ENCODE results near the gene VPS35L. TPM values are rescaled to one million over a fixed set of nuclear protein-coding genes. Genes with fewer than 3 reads are reported as not detected.

Gene VPS35L
- total and polyA plus RNA-seq, 10 of the 15 experiments (the other 5 are each of a cell fraction or from before 2014, with no cell fraction given), result 14.9 to 44.1 (median 26.3) TPM

- peaks cover 0 to 2% of the 10 kb centered on the region in 2 experiments; a peak in 2 of 4 replicates for H3K36me3 ChIP-seq (ENCODE audit: control insufficient read depth in 2 of 2, insufficient read depth in 2 of 2, low read length in 1 of 2)
- RAD21 ChIA-PET (ENCODE audit: unreplicated experiment), result no interaction called here
- no TSS peak for BruUV-seq (replicated peaks)
- no peak overlapping the region for H3K9ac ChIP-seq (ENCODE audit: control insufficient read depth, insufficient read depth, low read length)
- H3K79me2 ChIP-seq (ENCODE audit: control insufficient read depth, insufficient read depth, low read length), result no peaks in the 10 kb centered on the region
- 100% methylated on average over 3 of the region's 4 CpGs for WGBS (ENCODE audit: insufficient coverage, insufficient replicate concordance, low lambda C conversion rate, missing lambda C conversion rate)
- H3K9me3 ChIP-seq (replicated peaks; ENCODE audit: control insufficient read depth, insufficient read depth, low read length), result no peaks in the 10 kb centered on the region
- no peak for TF ChIP-seq SMAD5 (IDR thresholded peaks at IDR 0.05; ENCODE audit: low read depth)
- no peak for TF ChIP-seq TBL1XR1 (IDR thresholded peaks at IDR 0.05; ENCODE audit: low read depth, low read length)
- no peak for TF ChIP-seq IKZF1 (conservative IDR thresholded peaks at IDR 0.05)
- TF ChIP-seq SIN3A (IDR thresholded peaks at IDR 0.05; ENCODE audit: low read depth, low read length), result no peak
- no peak for TF ChIP-seq ASH2L (IDR thresholded peaks at IDR 0.05; ENCODE audit: borderline replicate concordance, low read depth)
- TF ChIP-seq TAF1 (IDR thresholded peaks at IDR 0.05; ENCODE audit: borderline replicate concordance, low read depth, low read length), result no peak
- TF ChIP-seq ESRRA (IDR thresholded peaks at IDR 0.05; ENCODE audit: low read length), result no peak
- TF ChIP-seq MAX (IDR thresholded peaks at IDR 0.05; ENCODE audit: low read depth, low read length), result no peak
- no peak for TF ChIP-seq PML (IDR thresholded peaks at IDR 0.05; ENCODE audit: low read length)
- TF ChIP-seq, protein P1, sequence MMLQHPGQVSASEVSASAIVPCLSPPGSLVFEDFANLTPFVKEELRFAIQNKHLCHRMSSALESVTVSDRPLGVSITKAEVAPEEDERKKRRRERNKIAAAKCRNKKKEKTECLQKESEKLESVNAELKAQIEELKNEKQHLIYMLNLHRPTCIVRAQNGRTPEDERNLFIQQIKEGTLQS (IDR thresholded peaks at IDR 0.05; ENCODE audit: borderline replicate concordance, extremely low read depth, low read depth, low read length), result no peak
- no peak for TF ChIP-seq SP1 (IDR thresholded peaks at IDR 0.05; ENCODE audit: low read depth, low read length)
- no peak for TF ChIP-seq MTA2 (IDR thresholded peaks at IDR 0.05; ENCODE audit: low read depth)
- TF ChIP-seq, protein P2, sequence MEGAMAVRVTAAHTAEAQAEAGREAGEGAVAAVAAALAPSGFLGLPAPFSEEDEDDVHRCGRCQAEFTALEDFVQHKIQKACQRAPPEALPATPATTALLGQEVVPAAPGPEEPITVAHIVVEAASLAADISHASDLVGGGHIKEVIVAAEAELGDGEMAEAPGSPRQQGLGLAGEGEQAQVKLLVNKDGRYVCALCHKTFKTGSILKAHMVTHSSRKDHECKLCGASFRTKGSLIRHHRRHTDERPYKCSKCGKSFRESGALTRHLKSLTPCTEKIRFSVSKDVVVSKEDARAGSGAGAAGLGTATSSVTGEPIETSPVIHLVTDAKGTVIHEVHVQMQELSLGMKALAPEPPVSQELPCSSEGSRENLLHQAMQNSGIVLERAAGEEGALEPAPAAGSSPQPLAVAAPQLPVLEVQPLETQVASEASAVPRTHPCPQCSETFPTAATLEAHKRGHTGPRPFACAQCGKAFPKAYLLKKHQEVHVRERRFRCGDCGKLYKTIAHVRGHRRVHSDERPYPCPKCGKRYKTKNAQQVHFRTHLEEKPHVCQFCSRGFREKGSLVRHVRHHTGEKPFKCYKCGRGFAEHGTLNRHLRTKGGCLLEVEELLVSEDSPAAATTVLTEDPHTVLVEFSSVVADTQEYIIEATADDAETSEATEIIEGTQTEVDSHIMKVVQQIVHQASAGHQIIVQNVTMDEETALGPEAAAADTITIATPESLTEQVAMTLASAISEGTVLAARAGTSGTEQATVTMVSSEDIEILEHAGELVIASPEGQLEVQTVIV (IDR thresholded peaks at IDR 0.05; ENCODE audit: borderline replicate concordance, partially characterized antibody), result no peak
- no peak for TF ChIP-seq NRF1 (conservative IDR thresholded peaks at IDR 0.05; ENCODE audit: low read depth, low read length)
- no peak for TF ChIP-seq RB1 (IDR thresholded peaks at IDR 0.05; ENCODE audit: borderline replicate concordance)
- no peak for TF ChIP-seq BHLHE40 (IDR thresholded peaks at IDR 0.05; ENCODE audit: borderline replicate concordance in 1 of 2, low read depth in 2 of 2, low read length in 1 of 2)
- TF ChIP-seq IKZF2 (IDR thresholded peaks at IDR 0.05), result no peak
- TF ChIP-seq, protein P3, sequence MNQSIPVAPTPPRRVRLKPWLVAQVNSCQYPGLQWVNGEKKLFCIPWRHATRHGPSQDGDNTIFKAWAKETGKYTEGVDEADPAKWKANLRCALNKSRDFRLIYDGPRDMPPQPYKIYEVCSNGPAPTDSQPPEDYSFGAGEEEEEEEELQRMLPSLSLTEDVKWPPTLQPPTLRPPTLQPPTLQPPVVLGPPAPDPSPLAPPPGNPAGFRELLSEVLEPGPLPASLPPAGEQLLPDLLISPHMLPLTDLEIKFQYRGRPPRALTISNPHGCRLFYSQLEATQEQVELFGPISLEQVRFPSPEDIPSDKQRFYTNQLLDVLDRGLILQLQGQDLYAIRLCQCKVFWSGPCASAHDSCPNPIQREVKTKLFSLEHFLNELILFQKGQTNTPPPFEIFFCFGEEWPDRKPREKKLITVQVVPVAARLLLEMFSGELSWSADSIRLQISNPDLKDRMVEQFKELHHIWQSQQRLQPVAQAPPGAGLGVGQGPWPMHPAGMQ (IDR thresholded peaks at IDR 0.05; ENCODE audit: borderline replicate concordance), result no peak
- TF ChIP-seq ZNF217 (IDR thresholded peaks at IDR 0.05), result no peak
- TF ChIP-seq CTCF (IDR thresholded peaks at IDR 0.05 in 2 of 3, conservative IDR thresholded peaks at IDR 0.05 in 1 of 3; ENCODE audit: control insufficient read depth in 2 of 3, extremely low read depth in 1 of 3, insufficient read depth in 1 of 3, low read depth in 3 of 3, low read length in 3 of 3), result no peak
- H3K4me2 ChIP-seq (ENCODE audit: control insufficient read depth, insufficient read depth), result no peak overlapping the region
- no peak for DNase-seq (ENCODE audit: low read depth, low spot score)
- no peaks in the 10 kb centered on the region for H3K4me1 ChIP-seq (ENCODE audit: control insufficient read depth, insufficient read depth, low read length)
- SMC1A ChIA-PET (ENCODE audit: uncharacterized antibody, unreplicated experiment), result no interaction called here
- no peak for FAIRE-seq
- H3K27ac ChIP-seq (ENCODE audit: control insufficient read depth, insufficient read depth), result no peak overlapping the region
- H4K20me1 ChIP-seq (ENCODE audit: control insufficient read depth, insufficient read depth), result no peaks in the 10 kb centered on the region
- H2AFZ ChIP-seq (ENCODE audit: control insufficient read depth, low read depth, low read length), result no peak overlapping the region
- ATAC-seq, result no peak
- H3K27me3 ChIP-seq (replicated peaks in 1 of 2; ENCODE audit: control insufficient read depth in 2 of 2, insufficient read depth in 2 of 2, low read length in 1 of 2), result no peaks in the 10 kb centered on the region
- POLR2A ChIA-PET, result no interaction called here
- intact Hi-C loops (cut with micrococcal nuclease; ENCODE audit: unreplicated experiment), result no loop called here
- no peak overlapping the region for H3K4me3 ChIP-seq
- in situ Hi-C loops (cut with MboI), result no loop called here
- CTCF ChIA-PET, result no interaction called here
Observed at GRCh38 chr16:19644877-19645276, 89.4 kb downstream of the VPS35L start.
